Smooth muscle cell (in vitro differentiated cells): ENCODE measurements around the gene DISC1. TPM values are rescaled to one million over a fixed set of nuclear protein-coding genes. Genes with fewer than 3 reads are reported as not detected.
"Not testable (repeated sequence)": the region's sequence is repeated elsewhere in the genome, so short reads cannot be mapped to it uniquely, and the experiment has no call there.

ENCODE experiments used
- DNase-seq: peaks from one replicate; lab custom pipeline; 2025; ENCODE audit not compliant: unreplicated experiment; lab: John Stamatoyannopoulos, UW
- H2AFZ ChIP-seq: fragments of 200-600 bp; sonication (generic); 2 replicates; pipeline ENCODE4 v1.6.0; 2016; ENCODE audit warnings: antibody characterized with exemption, low read depth, mild to moderate bottlenecking
- H3F3A ChIP-seq: fragments of 200-600 bp; sonication (generic); 2 replicates; pipeline ENCODE4 v1.6.0; 2017; ENCODE audit warnings: antibody characterized with exemption, low read depth
- H3K27ac ChIP-seq: fragments of 200-600 bp; sonication (generic); 2 replicates; pipeline ENCODE4 v1.5.1; 2016; ENCODE audit warnings: low read depth, mild to moderate bottlenecking
- H3K27me3 ChIP-seq: fragments of 200-600 bp; sonication (generic); 2 replicates; pipeline ENCODE4 v1.6.1; 2016; ENCODE audit warnings: low read depth, mild to moderate bottlenecking
- H3K36me3 ChIP-seq: fragments of 200-600 bp; sonication (generic); 2 replicates; pipeline ENCODE4 v1.5.1; 2016; ENCODE audit warnings: low read depth
- H3K4me1 ChIP-seq: fragments of 200-600 bp; sonication (generic); 2 replicates; pipeline ENCODE4 v1.5.1; 2016; ENCODE audit warnings: low read depth
- H3K4me2 ChIP-seq: fragments of 200-600 bp; sonication (generic); 2 replicates; pipeline ENCODE4 v1.6.0; 2016; ENCODE audit warnings: mild to moderate bottlenecking
- H3K4me3 ChIP-seq: fragments of 200-600 bp; sonication (generic); 2 replicates; pipeline ENCODE4 v1.5.1; 2016; ENCODE audit warnings: mild to moderate bottlenecking
- H3K79me2 ChIP-seq: fragments of 200-600 bp; sonication (generic); 2 replicates; pipeline ENCODE4 v1.6.0; 2016; ENCODE audit warnings: low read depth, mild to moderate bottlenecking
- H3K9ac ChIP-seq: fragments of 200-600 bp; sonication (generic); 2 replicates; pipeline ENCODE4 v1.6.0; 2016; ENCODE audit warnings: low read depth
- H3K9me3 ChIP-seq: fragments of 200-600 bp; sonication (generic); replicated peaks from 2 replicates; pipeline ENCODE4 v1.5.1; 2016; ENCODE audit warnings: low read depth
- H4K20me1 ChIP-seq: fragments of 200-600 bp; sonication (generic); 2 replicates; pipeline ENCODE4 v1.6.0; 2016; ENCODE audit warnings: low read depth
- CTCF ChIP-seq: fragments of 200-600 bp; sonication (generic); IDR thresholded peaks from 2 replicates; pipeline ENCODE4 v1.5.1; 2017; ENCODE audit warnings: borderline replicate concordance, mild to moderate bottlenecking, antibody characterized with exemption; ENCODE audit not compliant: insufficient read depth, poor library complexity, severe bottlenecking
- WGBS: methylation state at CpG from one replicate; pipeline ENCODE4 v1.1.7; 2016; ENCODE audit warnings: low lambda C conversion rate; 5-methylcytosine and 5-hydroxymethylcytosine counted together
- polyA plus RNA-seq: library from polyadenylated mRNA; unstranded; fragments of >200 nt; fragmentation: Nextera tagmentation; extraction: Ambion mirVana; gene quantifications from 2 replicates; pipeline ENCODE4 v1.2.1, GENCODE V29; 2016
- total RNA-seq: library from RNA; depleted of rRNA; stranded (reverse); fragments of >200 nt; gene quantifications from 2 replicates; pipeline ENCODE4 v1.2.3, GENCODE V29; 2014

The DISC1 gene
- total and polyA plus RNA-seq, 2 experiments from 2014 or later, result 0.89 to 4.3 TPM

- WGBS, result 73% methylated on average over 1 of the region's 1 CpG
- Histone ChIP-seq H3K4me1 (no peaks in the 10 kb centered on the region), H3K9me3 (no peaks in the 10 kb centered on the region), H3K27me3 (no peaks in the 10 kb centered on the region), H3K79me2 (no peaks in the 10 kb centered on the region), H3K4me3 (no peak overlapping the region), H3K9ac (no peak overlapping the region), H3F3A (peaks cover 19% of the 10 kb centered on the region), H3K27ac (no peak overlapping the region), H4K20me1 (no peaks in the 10 kb centered on the region), H2AFZ (no peak overlapping the region), H3K36me3 (peaks cover 3% of the 10 kb centered on the region), H3K4me2 (no peak overlapping the region)
- no peak for TF ChIP-seq CTCF
- DNase-seq, result no peak
These were observed 342.5 kb downstream of the DISC1 start for GRCh38 chr1:231969076-231969475.

- peaks cover 19% of the 10 kb centered on the region for H3F3A ChIP-seq
- not testable (repeated sequence) for DNase-seq, H3K9me3 ChIP-seq, H4K20me1 ChIP-seq, H3K9ac ChIP-seq, H3K36me3 ChIP-seq, H3K79me2 ChIP-seq, H2AFZ ChIP-seq, H3K4me1 ChIP-seq, H3K4me2 ChIP-seq, H3K4me3 ChIP-seq, H3K27me3 ChIP-seq, H3K27ac ChIP-seq
- 96% methylated on average over 5 of the region's 5 CpGs for WGBS
These were observed 343.2 kb downstream of the DISC1 start for GRCh38 chr1:231969761-231970160.

- H3K79me2 ChIP-seq, result no peaks in the 10 kb centered on the region
- no peaks in the 10 kb centered on the region for H3K9me3 ChIP-seq
- H3K4me1 ChIP-seq, result no peaks in the 10 kb centered on the region
- H3K27me3 ChIP-seq, result no peaks in the 10 kb centered on the region
- H3K9ac ChIP-seq, result no peak overlapping the region
- TF ChIP-seq CTCF, result no peak
- H4K20me1 ChIP-seq, result no peaks in the 10 kb centered on the region
- no peak overlapping the region for H3K4me2 ChIP-seq
- WGBS, result 88% methylated on average over 2 of the region's 2 CpGs
- H2AFZ ChIP-seq, result no peak overlapping the region
- H3K36me3 ChIP-seq, result peaks cover 3% of the 10 kb centered on the region
- H3K4me3 ChIP-seq, result no peak overlapping the region
- H3K27ac ChIP-seq, result no peak overlapping the region
- DNase-seq, result no peak
- H3F3A ChIP-seq, result peaks cover 19% of the 10 kb centered on the region
These were observed 344.1 kb downstream of the DISC1 start for GRCh38 chr1:231970684-231971083.

- Histone ChIP-seq H4K20me1 (no peaks in the 10 kb centered on the region), H3K27me3 (no peaks in the 10 kb centered on the region), H3K79me2 (no peaks in the 10 kb centered on the region), H3K9me3 (no peaks in the 10 kb centered on the region), H3K27ac (no peak overlapping the region), H3K4me2 (peak overlapping the region; percentile 43), H3K4me3 (no peak overlapping the region), H3K4me1 (no peaks in the 10 kb centered on the region), H3K36me3 (peaks cover 3% of the 10 kb centered on the region), H3F3A (peaks cover 19% of the 10 kb centered on the region), H3K9ac (no peak overlapping the region), H2AFZ (no peak overlapping the region)
- WGBS, result 18% methylated on average over 12 of the region's 12 CpGs
- no peak for TF ChIP-seq CTCF
- no peak for DNase-seq
These were observed 345.0 kb downstream of the DISC1 start for GRCh38 chr1:231971397-231972110.
